OCI-LY1 (cell line): ENCODE data around the gene PEX5L.
A peak's percentile ranks its signal among the peaks of the same experiment; 100 is the strongest.

Experiments
- H2AFZ ChIP-seq: fragments of 200-600 bp; sonication (generic), shearing (Covaris generic); 2 replicates; pipeline ENCODE4 v1.6.0; 2014; ENCODE audit warnings: antibody characterized with exemption, mild to moderate bottlenecking, low read length
- H3F3A ChIP-seq: fragments of 200-600 bp; sonication (generic), shearing (Covaris generic); 2 replicates; pipeline ENCODE4 v1.6.0; 2014; ENCODE audit warnings: mild to moderate bottlenecking, antibody characterized with exemption, low read length, moderate library complexity; ENCODE audit not compliant: insufficient read depth
- H3K27ac ChIP-seq: fragments of 200-600 bp; sonication (generic); 2 replicates; pipeline ENCODE4 v1.5.1; 2014; ENCODE audit warnings: low read length, mixed run types, mild to moderate bottlenecking, low read depth; ENCODE audit not compliant: poor library complexity, severe bottlenecking
- H3K27me3 ChIP-seq: fragments of 200-600 bp; sonication (generic); 2 replicates; pipeline ENCODE4 v1.6.0; 2014; ENCODE audit warnings: antibody characterized with exemption, mild to moderate bottlenecking, low read length, moderate library complexity; ENCODE audit not compliant: insufficient read depth
- H3K36me3 ChIP-seq: fragments of 200-600 bp; sonication (generic); 2 replicates; pipeline ENCODE4 v1.6.1; 2014; ENCODE audit warnings: mild to moderate bottlenecking, antibody characterized with exemption, low read length, moderate library complexity, mixed read lengths; ENCODE audit not compliant: insufficient read depth
- H3K4me1 ChIP-seq: fragments of 200-600 bp; sonication (generic); 2 replicates; pipeline ENCODE4 v1.5.1; 2014; ENCODE audit warnings: mild to moderate bottlenecking, low read length, moderate library complexity; ENCODE audit not compliant: insufficient read depth, severe bottlenecking
- H3K4me2 ChIP-seq: fragments of 200-600 bp; sonication (generic), shearing (Covaris generic); 2 replicates; pipeline ENCODE4 v1.6.1; 2014; ENCODE audit warnings: low read length
- H3K4me3 ChIP-seq: fragments of 200-600 bp; sonication (generic); 2 replicates; pipeline ENCODE4 v1.5.1; 2014; ENCODE audit warnings: low read length, low read depth, mild to moderate bottlenecking, mixed read lengths; ENCODE audit not compliant: poor library complexity, severe bottlenecking
- H3K79me2 ChIP-seq: fragments of 200-600 bp; shearing (Covaris generic); 2 replicates; pipeline ENCODE4 v1.6.1; 2016; ENCODE audit warnings: mixed run types, low read length, mixed read lengths; ENCODE audit not compliant: insufficient read depth
- H3K9ac ChIP-seq: fragments of 200-600 bp; sonication (generic), shearing (Covaris generic); 2 replicates; pipeline ENCODE4 v1.6.1; 2014; ENCODE audit warnings: mild to moderate bottlenecking, low read length, mixed read lengths
- H3K9me2 ChIP-seq: fragments of 200-600 bp; sonication (generic), shearing (Covaris generic); 2 replicates; pipeline ENCODE4 v1.6.1; 2014; ENCODE audit warnings: low read depth, mild to moderate bottlenecking, low read length, mixed read lengths
- H3K9me3 ChIP-seq: fragments of 200-600 bp; shearing (Covaris generic); 2 replicates; pipeline ENCODE4 v1.6.1; 2014; ENCODE audit warnings: low read length, mixed read lengths
- H4K20me1 ChIP-seq: fragments of 200-600 bp; sonication (generic), shearing (Covaris generic); 2 replicates; pipeline ENCODE4 v1.6.0; 2016; ENCODE audit warnings: mild to moderate bottlenecking, low read length; ENCODE audit not compliant: insufficient read depth
- CTCF ChIP-seq: fragments of 200-600 bp; sonication (generic), shearing (Covaris generic); IDR thresholded peaks from 2 replicates; pipeline ENCODE4 v1.5.1; 2017; ENCODE audit warnings: mild to moderate bottlenecking, antibody characterized with exemption, low read length, moderate library complexity, mixed read lengths
- EZH2 ChIP-seq: fragments of 200-600 bp; sonication (generic), shearing (Covaris generic); IDR thresholded peaks from 2 replicates; pipeline ENCODE4 v1.8.0; 2017; ENCODE audit warnings: borderline replicate concordance, mixed run types, mild to moderate bottlenecking, antibody characterized with exemption, low read length, moderate library complexity, mixed read lengths

Gene PEX5L

GRCh38 chr3:179829401-179829800 is 207.3 kb downstream of the PEX5L start:
- no peaks in the 10 kb centered on the region for H4K20me1 ChIP-seq
- H3K27me3 ChIP-seq: no peaks in the 10 kb centered on the region
- H2AFZ ChIP-seq: no peak overlapping the region
- no peaks in the 10 kb centered on the region for H3K9me2 ChIP-seq
- H3K36me3 ChIP-seq: no peaks in the 10 kb centered on the region
- no peaks in the 10 kb centered on the region for H3K9me3 ChIP-seq
- H3F3A ChIP-seq: no peaks in the 10 kb centered on the region
- H3K79me2 ChIP-seq: no peaks in the 10 kb centered on the region
- H3K4me2 ChIP-seq: no peak overlapping the region
- no peak overlapping the region for H3K27ac ChIP-seq
- no peak overlapping the region for H3K9ac ChIP-seq
- no peak overlapping the region for H3K4me3 ChIP-seq
- H3K4me1 ChIP-seq: no peaks in the 10 kb centered on the region
- TF ChIP-seq CTCF (peak; percentile 27; the same call in 1 of the 2 replicates), EZH2 (no peak)

GRCh38 chr3:179828738-179829137 is 208.0 kb downstream of the PEX5L start:
- no peak for TF ChIP-seq CTCF
- no peak for TF ChIP-seq EZH2

GRCh38 chr3:179826247-179826637 is 210.5 kb downstream of the PEX5L start:
- H3K4me1 ChIP-seq: no peaks in the 10 kb centered on the region
- H3F3A ChIP-seq: no peaks in the 10 kb centered on the region
- H4K20me1 ChIP-seq: no peaks in the 10 kb centered on the region
- H3K9ac ChIP-seq: no peak overlapping the region
- no peaks in the 10 kb centered on the region for H3K9me3 ChIP-seq
- H3K4me3 ChIP-seq: no peak overlapping the region
- H3K4me2 ChIP-seq: no peak overlapping the region
- TF ChIP-seq EZH2 (no peak), CTCF (no peak)
- H3K27ac ChIP-seq: no peak overlapping the region
- H3K36me3 ChIP-seq: no peaks in the 10 kb centered on the region
- no peaks in the 10 kb centered on the region for H3K79me2 ChIP-seq
- no peaks in the 10 kb centered on the region for H3K9me2 ChIP-seq
- H2AFZ ChIP-seq: no peak overlapping the region
- no peaks in the 10 kb centered on the region for H3K27me3 ChIP-seq

More at GRCh38 chr3:179828738-179829137, 208.0 kb downstream of the PEX5L start:
- Histone ChIP-seq H3K9ac (no peak overlapping the region), H4K20me1 (no peaks in the 10 kb centered on the region), H3K36me3 (no peaks in the 10 kb centered on the region), H3K27me3 (no peaks in the 10 kb centered on the region), H3K4me3 (no peak overlapping the region), H3K27ac (no peak overlapping the region), H3K4me2 (no peak overlapping the region), H2AFZ (no peak overlapping the region), H3F3A (no peaks in the 10 kb centered on the region), H3K4me1 (no peaks in the 10 kb centered on the region), H3K79me2 (no peaks in the 10 kb centered on the region), H3K9me2 (no peaks in the 10 kb centered on the region), H3K9me3 (no peaks in the 10 kb centered on the region)
